A549 (cell line): ENCODE data around the gene PLA2G4F. TPM values are rescaled to one million over a fixed set of nuclear protein-coding genes. Genes with fewer than 3 reads are reported as not detected.
"Not testable (repeated sequence)": the region's sequence is repeated elsewhere in the genome, so short reads cannot be mapped to it uniquely, and the experiment has no call there.

Experiments
- ATAC-seq, 2 experiments: fragments of 200-7000 bp in 1 of 2; fragments of >200 bp in 1 of 2; cut with Nextera tagmentation in 1 of 2; cut with Tn5 transposase in 1 of 2; 3 replicates each; pipeline versions ENCODE4 v1.8.0 to v1.9.1; 2018 to 2020; ENCODE audit warnings: mild to moderate bottlenecking in 1 of 2, moderate library complexity in 1 of 2
- CTCF ChIA-PET: fragments of 300-600 bp; sonication (Branson Sonifier 250); formaldehyde crosslinking; extraction: SDS; loops from one replicate; lab custom pipeline; 2021; ENCODE audit warnings: antibody characterized with exemption, inconsistent platforms; lab: Yijun Ruan, JAX
- POLR2A ChIA-PET: fragments of 350-600 bp; formaldehyde crosslinking; extraction: SDS; loops from one replicate; lab custom pipeline; 2021; ENCODE audit warnings: antibody characterized with exemption, inconsistent platforms; lab: Yijun Ruan, JAX
- DNase-seq, 2 experiments: peaks; one replicate each; pipeline versions ENCODE4 v3.0.0 to v3.0.0-alpha.2; 2011 to 2016; ENCODE audit warnings: low read depth in 1 of 2, low spot score in 1 of 2
- FAIRE-seq: peaks from 2 replicates; lab custom pipeline; 2011; peaks lifted over from hg19 to GRCh38; lab: Jason Lieb, UNC
- H3K27ac ChIP-seq, 2 experiments: fragments of >200 bp; sonication (Bioruptor Twin); formaldehyde crosslinking; 3 replicates each; pipeline ENCODE4 v1.5.1; 2016 to 2017
- H3K4me1 ChIP-seq: fragments of >200 bp; sonication (Bioruptor Twin); formaldehyde crosslinking; 3 replicates; pipeline ENCODE4 v1.6.1; 2016
- H3K4me2 ChIP-seq: fragments of >200 bp; sonication (Bioruptor Twin); formaldehyde crosslinking; 3 replicates; pipeline ENCODE4 v1.6.1; 2016
- H3K4me3 ChIP-seq: fragments of >200 bp; sonication (Bioruptor Twin); formaldehyde crosslinking; 3 replicates; pipeline ENCODE4 v1.5.1; 2016
- H3K9me3 ChIP-seq: fragments of >200 bp; sonication (Bioruptor Twin); formaldehyde crosslinking; 3 replicates; pipeline ENCODE4 v1.6.1; 2016
- CEBPB ChIP-seq, 2 experiments: fragments of >200 bp in 1 of 2; sonication (Bioruptor Twin) in 1 of 2; formaldehyde crosslinking in 1 of 2; IDR thresholded peaks; 2 replicates each; pipeline ENCODE4 v1.6.1; 2012 to 2016
- EP300 ChIP-seq, 2 experiments: fragments of >200 bp; sonication (Bioruptor Twin); formaldehyde crosslinking; IDR thresholded peaks; 2 replicates in 1 of 2; 3 replicates in 1 of 2; pipeline ENCODE4 v1.6.1; 2016 to 2017
- FOSB ChIP-seq: fragments of 250-450 bp; sonication (Bioruptor Pico); IDR thresholded peaks from 2 replicates; pipeline ENCODE4 v1.5.0; 2020; ENCODE audit warnings: mild to moderate bottlenecking, moderate library complexity
- GATA3 ChIP-seq: IDR thresholded peaks from 2 replicates; pipeline ENCODE4 v1.6.1; 2012; ENCODE audit warnings: borderline replicate concordance
- HES2 ChIP-seq: fragments of >200 bp; sonication (Bioruptor Twin); formaldehyde crosslinking; IDR thresholded peaks from 2 replicates; pipeline ENCODE4 v1.6.1; 2016
- HMGXB4 ChIP-seq: fragments of 250-450 bp; sonication (Bioruptor Pico); IDR thresholded peaks from 2 replicates; pipeline ENCODE4 v1.5.0; 2021; ENCODE audit warnings: mild to moderate bottlenecking, moderate library complexity, borderline replicate concordance
- HOXA7 ChIP-seq: fragments of 250-450 bp; sonication (Bioruptor Pico); IDR thresholded peaks from 2 replicates; pipeline ENCODE4 v1.5.0; 2020; ENCODE audit warnings: mild to moderate bottlenecking, moderate library complexity
- HOXB5 ChIP-seq: fragments of 250-450 bp; sonication (Bioruptor Pico); IDR thresholded peaks from 2 replicates; pipeline ENCODE4 v1.5.0; 2020; ENCODE audit warnings: mild to moderate bottlenecking, moderate library complexity
- MAFK ChIP-seq: fragments of 450-650 bp; IDR thresholded peaks from 2 replicates; pipeline ENCODE4 v1.6.1; 2014; ENCODE audit not compliant: partially characterized antibody
- NFE2L2 ChIP-seq: fragments of 150-350 bp; conservative IDR thresholded peaks from 2 replicates; pipeline ENCODE4 v1.6.1; 2014; ENCODE audit warnings: low read length
- NPAS2 ChIP-seq: fragments of 250-450 bp; sonication (Bioruptor Pico); IDR thresholded peaks from 2 replicates; pipeline ENCODE4 v1.8.0; 2022; ENCODE audit warnings: mild to moderate bottlenecking, moderate library complexity, borderline replicate concordance
- POLR2AphosphoS2 ChIP-seq: conservative IDR thresholded peaks from 2 replicates; pipeline ENCODE4 v1.6.1; 2012; ENCODE audit warnings: low read length, improper control_type of control experiment, inconsistent platforms
- RARB ChIP-seq: fragments of 250-450 bp; sonication (Bioruptor Pico); IDR thresholded peaks from 2 replicates; pipeline ENCODE4 v1.8.0; 2021; ENCODE audit warnings: mild to moderate bottlenecking, moderate library complexity
- SREBF2 ChIP-seq: fragments of 450-650 bp; IDR thresholded peaks from 2 replicates; pipeline ENCODE4 v1.6.1; 2014; ENCODE audit warnings: mild to moderate bottlenecking, moderate library complexity
- TFCP2L1 ChIP-seq: fragments of 250-450 bp; sonication (Bioruptor Pico); IDR thresholded peaks from 2 replicates; pipeline ENCODE4 v1.5.0; 2021; ENCODE audit warnings: mild to moderate bottlenecking
- USF2 ChIP-seq: fragments of 450-650 bp; IDR thresholded peaks from 2 replicates; pipeline ENCODE4 v1.6.1; 2014; ENCODE audit warnings: antibody characterized with exemption
- ZC3H11A ChIP-seq: fragments of 450-650 bp; IDR thresholded peaks from 2 replicates; pipeline ENCODE4 v1.6.1; 2014; ENCODE audit warnings: antibody characterized with exemption, mild to moderate bottlenecking
- WGBS: methylation state at CpG from one replicate; pipeline ENCODE4 v1.1.6; 2017; ENCODE audit errors: missing lambda C conversion rate; 5-methylcytosine and 5-hydroxymethylcytosine counted together
- polyA plus RNA-seq, 4 experiments: library from polyadenylated mRNA; depleted of rRNA in 3 of 4; stranded (reverse); fragments of >200 nt; fragmentation: RNase III in 1 of 4; extraction: RNeasy Plus Mini Kit Qiagen cat#74134 plus additional on column Dnase treatment in 1 of 4; gene quantifications; 2 replicates in 3 of 4; 3 replicates in 1 of 4; pipeline ENCODE4 v1.2.3, GENCODE V29; 2011 to 2017

PLA2G4F gene
- polyA plus RNA-seq, 2 of the 4 experiments (the other 2 are of a cell fraction) = not detected

GRCh38 chr15:42092398-42093318, 63.8 kb downstream of the PLA2G4F start:
- no peaks in the 10 kb centered on the region for H3K4me1 ChIP-seq
- ChIA-PET CTCF (interaction anchor here (1.7 to 14.7 kb wide), 4 partner anchors 8 to 103 kb away, joined by 4 to 247 read pairs (median 16); no protein-coding TSS in a partner anchor), POLR2A (no interaction called here)
- H3K27ac ChIP-seq = peak overlapping the region in 1 of 2 experiments; percentile 1; a peak in 1 of 6 replicates
- no peaks in the 10 kb centered on the region for H3K9me3 ChIP-seq
- H3K4me3 ChIP-seq = no peak overlapping the region
- 59% methylated on average over 7 of the region's 21 CpGs for WGBS
- no peak for ATAC-seq
- no peak for TF ChIP-seq RARB
- no peak for TF ChIP-seq SREBF2
- TF ChIP-seq HOXB5 (CRISPR knock-in tag) = no peak
- no peak for TF ChIP-seq HMGXB4 (CRISPR knock-in tag)
- TF ChIP-seq ZC3H11A = no peak
- TF ChIP-seq POLR2AphosphoS2 = no peak
- no peak for TF ChIP-seq GATA3
- TF ChIP-seq HES2 = no peak
- TF ChIP-seq TFCP2L1 = no peak
- TF ChIP-seq NFE2L2 = no peak
- no peak for TF ChIP-seq HOXA7
- TF ChIP-seq EP300 (IDR thresholded peaks at IDR 0.05) = no peak
- no peak for TF ChIP-seq NPAS2 (CRISPR knock-in tag)
- TF ChIP-seq CEBPB (IDR thresholded peaks at IDR 0.05) = no peak
- TF ChIP-seq MAFK = no peak
- no peak overlapping the region for H3K4me2 ChIP-seq
- DNase-seq = no peak
- FAIRE-seq = no peak

GRCh38 chr15:42091753-42092397, 64.6 kb downstream of the PLA2G4F start:
- ATAC-seq, H3K9me3 ChIP-seq, H3K4me3 ChIP-seq, H3K27ac ChIP-seq, H3K4me1 ChIP-seq, H3K4me2 ChIP-seq, DNase-seq, FAIRE-seq, POLR2A ChIA-PET: not testable (repeated sequence)
- CTCF ChIA-PET = interaction anchor here (1.4 to 14.7 kb wide), 3 partner anchors 8 to 103 kb away, joined by 4 to 247 read pairs (median 23); no protein-coding TSS in a partner anchor
- 64% methylated on average over 14 of the region's 14 CpGs for WGBS

- no peak overlapping the region for H3K4me3 ChIP-seq
- no peak for TF ChIP-seq FOSB (CRISPR knock-in tag)
- TF ChIP-seq USF2 = no peak
- TF ChIP-seq, all 56 proteins: peak for 0
- no peak for FAIRE-seq
- Histone ChIP-seq H3K4me2 (no peak overlapping the region), H3K9me3 (no peaks in the 10 kb centered on the region), H3K4me1 (no peaks in the 10 kb centered on the region), H3K27ac (no peak overlapping the region)
- WGBS = 78% methylated on average over 9 of the region's 9 CpGs
- no peak for ATAC-seq
- no peak for DNase-seq
- ChIA-PET POLR2A (no interaction called here), CTCF (interaction anchor here (0.7 to 14.7 kb wide), 5 partner anchors 9 to 102 kb away, joined by 3 to 247 read pairs (median 5); no protein-coding TSS in a partner anchor)
These were observed 65.7 kb downstream of the PLA2G4F start for GRCh38 chr15:42090781-42091180.
